H9 (cell line): ENCODE measurements around the gene ZRANB3. TPM values are rescaled to one million over a fixed set of nuclear protein-coding genes. Genes with fewer than 3 reads are reported as not detected.

ENCODE experiments used
- DNase-seq: peaks from one replicate; pipeline ENCODE4 v3.0.0-alpha.2; 2017
- H2AFZ ChIP-seq: one replicate; pipeline ENCODE4 v1.6.1; 2013; ENCODE audit warnings: mild to moderate bottlenecking, low read length, control low read depth, moderate library complexity
- H2AK5ac ChIP-seq: 2 replicates; pipeline ENCODE4 v1.6.1; 2013; ENCODE audit warnings: low read length, control low read depth, mixed read lengths; ENCODE audit not compliant: insufficient read length
- H2BK120ac ChIP-seq: one replicate; pipeline ENCODE4 v1.6.1; 2013; ENCODE audit warnings: low read depth, mild to moderate bottlenecking, low read length, control low read depth, inconsistent platforms; ENCODE audit not compliant: poor library complexity, severe bottlenecking
- H2BK12ac ChIP-seq: 2 replicates; pipeline ENCODE4 v1.6.1; 2013; ENCODE audit warnings: low read length, control low read depth, mixed read lengths, low read depth; ENCODE audit not compliant: insufficient read length
- H2BK15ac ChIP-seq: 2 replicates; pipeline ENCODE4 v1.6.1; 2013; ENCODE audit warnings: low read depth, low read length, control low read depth
- H2BK20ac ChIP-seq: one replicate; pipeline ENCODE4 v1.6.1; 2013; ENCODE audit warnings: low read depth, mild to moderate bottlenecking, low read length, control low read depth, inconsistent platforms; ENCODE audit not compliant: poor library complexity, severe bottlenecking
- H2BK5ac ChIP-seq: 2 replicates; pipeline ENCODE4 v1.6.1; 2013; ENCODE audit warnings: low read length, control low read depth, mixed read lengths; ENCODE audit not compliant: insufficient read length
- H3K14ac ChIP-seq: 2 replicates; pipeline ENCODE4 v1.6.1; 2013; ENCODE audit warnings: low read length, control low read depth; ENCODE audit not compliant: insufficient read depth
- H3K18ac ChIP-seq: 2 replicates; pipeline ENCODE4 v1.6.1; 2013; ENCODE audit warnings: low read depth, mild to moderate bottlenecking, mixed read lengths, low read length, control low read depth; ENCODE audit not compliant: insufficient read length
- H3K23ac ChIP-seq: 2 replicates; pipeline ENCODE4 v1.6.1; 2013; ENCODE audit warnings: low read length, control low read depth, mixed read lengths, low read depth; ENCODE audit not compliant: insufficient read length
- H3K23me2 ChIP-seq: 2 replicates; pipeline ENCODE4 v1.6.1; 2013; ENCODE audit warnings: low read depth, mild to moderate bottlenecking, mixed read lengths, low read length, control low read depth; ENCODE audit not compliant: insufficient read length, poor library complexity, severe bottlenecking
- H3K27ac ChIP-seq: 2 replicates; pipeline ENCODE4 v1.5.1; 2013; ENCODE audit warnings: low read length, control low read depth, mixed read lengths, low read depth; ENCODE audit not compliant: insufficient read length
- H3K27me3 ChIP-seq: 2 replicates; pipeline ENCODE4 v1.6.1; 2013; ENCODE audit warnings: low read length, control low read depth, inconsistent platforms; ENCODE audit not compliant: insufficient read depth
- H3K4ac ChIP-seq: 2 replicates; pipeline ENCODE4 v1.6.1; 2013; ENCODE audit warnings: low read depth, mild to moderate bottlenecking, control low read depth, inconsistent platforms, low read length, moderate library complexity
- H3K4me1 ChIP-seq: 2 replicates; pipeline ENCODE4 v1.6.1; 2013; ENCODE audit warnings: low read length, control low read depth, inconsistent platforms; ENCODE audit not compliant: insufficient read depth
- H3K4me2 ChIP-seq: 2 replicates; pipeline ENCODE4 v1.6.1; 2013; ENCODE audit warnings: low read length, control low read depth, mixed read lengths; ENCODE audit not compliant: insufficient read length, insufficient read depth
- H3K56ac ChIP-seq: 2 replicates; pipeline ENCODE4 v1.6.1; 2013; ENCODE audit warnings: low read depth, mild to moderate bottlenecking, mixed read lengths, low read length, control low read depth; ENCODE audit not compliant: insufficient read length
- H3K79me1 ChIP-seq: 2 replicates; pipeline ENCODE4 v1.6.1; 2013; ENCODE audit warnings: low read depth, mild to moderate bottlenecking, moderate library complexity, low read length, control low read depth, inconsistent platforms; ENCODE audit not compliant: insufficient read depth, poor library complexity, severe bottlenecking
- H3K79me2 ChIP-seq: 2 replicates; pipeline ENCODE4 v1.6.1; 2013; ENCODE audit warnings: low read length, control low read depth, inconsistent platforms; ENCODE audit not compliant: insufficient read depth
- H3K9ac ChIP-seq: 2 replicates; pipeline ENCODE4 v1.6.1; 2013; ENCODE audit warnings: low read length, control low read depth, mixed read lengths; ENCODE audit not compliant: insufficient read length; ENCODE audit errors: extremely low read depth
- H3K9me3 ChIP-seq: one replicate; pipeline ENCODE4 v1.6.1; 2013; ENCODE audit warnings: low read depth, low read length, inconsistent platforms; ENCODE audit not compliant: control insufficient read depth
- H3T11ph ChIP-seq: one replicate; pipeline ENCODE4 v1.6.1; 2013; ENCODE audit warnings: mild to moderate bottlenecking, low read length, control low read depth, inconsistent platforms
- H4K20me1 ChIP-seq: one replicate; pipeline ENCODE4 v1.6.1; 2013; ENCODE audit not compliant: control insufficient read depth, insufficient read length, insufficient read depth
- H4K5ac ChIP-seq: 2 replicates; pipeline ENCODE4 v1.6.1; 2013; ENCODE audit warnings: low read depth, mild to moderate bottlenecking, mixed read lengths, low read length, control low read depth; ENCODE audit not compliant: insufficient read length
- H4K8ac ChIP-seq: replicated peaks from 2 replicates; pipeline ENCODE4 v1.6.1; 2013; ENCODE audit warnings: low read length, control low read depth, mixed read lengths, low read depth; ENCODE audit not compliant: insufficient read length
- H4K91ac ChIP-seq: 2 replicates; pipeline ENCODE4 v1.6.1; 2013; ENCODE audit warnings: low read depth, mild to moderate bottlenecking, moderate library complexity, mixed read lengths, low read length, control low read depth; ENCODE audit not compliant: insufficient read length
- H3K27ac Mint-ChIP-seq, 3 experiments: 2 replicates in 2 of 3; 3 replicates in 1 of 3; pipeline ENCODE4 v1.8.0; 2020 to 2021; ENCODE audit warnings: mixed read lengths in 3 of 3, mild to moderate bottlenecking in 1 of 3, moderate library complexity in 1 of 3
- H3K27me3 Mint-ChIP-seq: 2 replicates; pipeline ENCODE4 v1.8.0; 2021; ENCODE audit warnings: low read depth, mild to moderate bottlenecking, moderate library complexity, mixed read lengths
- H3K36me3 Mint-ChIP-seq, 3 experiments: 2 replicates in 2 of 3; 3 replicates in 1 of 3; pipeline ENCODE4 v1.8.0; 2020 to 2021; ENCODE audit warnings: low read depth in 3 of 3, mixed read lengths in 3 of 3; ENCODE audit not compliant: insufficient read depth in 1 of 3
- H3K4me1 Mint-ChIP-seq, 2 experiments: 2 replicates each; pipeline ENCODE4 v1.8.0; 2020; ENCODE audit warnings: mixed read lengths in 2 of 2
- H3K4me3 Mint-ChIP-seq, 2 experiments: 2 replicates in 1 of 2; 3 replicates in 1 of 2; pipeline ENCODE4 v1.8.0; 2020 to 2021; ENCODE audit warnings: mild to moderate bottlenecking in 2 of 2, mixed read lengths in 2 of 2, moderate library complexity in 1 of 2
- H3K9me3 Mint-ChIP-seq, 2 experiments: 2 replicates in 1 of 2; 3 replicates in 1 of 2; pipeline ENCODE4 v1.8.0; 2020; ENCODE audit warnings: mild to moderate bottlenecking in 2 of 2, mixed read lengths in 2 of 2, moderate library complexity in 1 of 2
- CTCF ChIP-seq: fragments of 200-600 bp; sonication (generic); conservative IDR thresholded peaks from 3 replicates; pipeline ENCODE4 v1.8.0; 2021; ENCODE audit warnings: antibody characterized with exemption, mild to moderate bottlenecking
- WGBS: extraction: QIAGEN DNeasy Blood & Tissue Kit; methylation state at CpG from one replicate; pipeline ENCODE4 v1.1.7; 2013; ENCODE audit warnings: missing lambda C conversion rate, low lambda C conversion rate, mixed read lengths; ENCODE audit not compliant: insufficient read length; ENCODE audit errors: extremely low coverage; 5-methylcytosine and 5-hydroxymethylcytosine counted together
- total RNA-seq: library from RNA; stranded (reverse); gene quantifications from 2 replicates; pipeline ENCODE4 v1.2.1, GENCODE V29; 2021

The ZRANB3 gene
- total RNA-seq, 1 experiment from 2014 or later = 16.7 TPM

DNA sequence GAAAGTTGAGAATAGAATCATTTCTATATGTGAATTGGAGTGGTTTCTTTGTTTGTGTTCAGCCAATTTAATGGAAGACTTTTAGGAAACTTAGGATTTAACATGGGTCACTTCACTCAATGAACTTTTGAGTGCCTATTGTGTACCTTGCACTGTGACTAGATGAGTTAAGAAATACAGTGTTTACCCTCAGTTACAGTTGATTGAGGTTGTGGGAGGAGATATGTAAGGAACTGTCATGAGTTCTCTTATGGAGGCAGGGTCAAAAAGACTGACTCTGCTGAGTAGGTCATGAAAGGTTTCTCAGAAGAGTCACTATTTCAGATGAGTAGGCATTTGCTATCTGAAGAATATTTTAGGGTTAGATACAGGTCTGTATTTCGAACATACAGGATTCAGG is 380.3 kb downstream of the ZRANB3 start:
- Histone ChIP-seq H3K9ac (no peak overlapping the region), H2AFZ (no peak overlapping the region), H3K23me2 (no peaks in the 10 kb centered on the region), H4K5ac (no peak overlapping the region), H3K79me2 (no peaks in the 10 kb centered on the region), H3K9me3 (no peaks in the 10 kb centered on the region), H2BK20ac (no peak overlapping the region), H3K4me1 (no peaks in the 10 kb centered on the region), H3K79me1 (no peaks in the 10 kb centered on the region), H3K18ac (no peak overlapping the region), H3K56ac (no peak overlapping the region), H2AK5ac (no peak overlapping the region), H2BK12ac (no peak overlapping the region), H4K91ac (no peak overlapping the region), H3K4me2 (no peak overlapping the region), H4K8ac (no peak overlapping the region), H3K14ac (no peak overlapping the region), H3T11ph (no peak overlapping the region), H3K27me3 (no peaks in the 10 kb centered on the region), H4K20me1 (no peaks in the 10 kb centered on the region), H3K23ac (no peak overlapping the region), H2BK15ac (no peak overlapping the region), H2BK5ac (no peak overlapping the region), H3K27ac (no peak overlapping the region), H3K4ac (no peak overlapping the region), H2BK120ac (no peak overlapping the region)
- Mint-ChIP-seq H3K27ac (no peak overlapping the region), H3K9me3 (no peaks in the 10 kb centered on the region), H3K36me3 (peaks cover 6 to 40% (median 22%) of the 10 kb centered on the region in 3 experiments; a peak in 5 of 7 replicates), H3K27me3 (no peaks in the 10 kb centered on the region), H3K4me1 (no peaks in the 10 kb centered on the region; a peak in 1 of 4 replicates), H3K4me3 (no peak overlapping the region)
- no peak for TF ChIP-seq CTCF
- no peak for DNase-seq
- no CpG with 5 or more reads among the region's 1 CpG for WGBS
